Brain microvascular endothelial cell (primary cell): ENCODE measurements around the gene EIPR1.
"Not testable (repeated sequence)": the region's sequence is repeated elsewhere in the genome, so short reads cannot be mapped to it uniquely, and the experiment has no call there.

Experiments
- DNase-seq: peaks from one replicate; pipeline ENCODE4 v3.0.0-alpha.2; 2020
- H3K27ac ChIP-seq: fragments of 250-450 bp; sonication (Bioruptor Pico); 2 replicates; pipeline ENCODE4 v1.5.1; 2020; ENCODE audit warnings: mild to moderate bottlenecking, moderate library complexity
- H3K27me3 ChIP-seq: fragments of 250-450 bp; sonication (Bioruptor Pico); replicated peaks from 2 replicates; pipeline ENCODE4 v1.5.1; 2020; ENCODE audit warnings: mild to moderate bottlenecking
- H3K36me3 ChIP-seq: fragments of 250-450 bp; sonication (Bioruptor Pico); replicated peaks from 2 replicates; pipeline ENCODE4 v1.5.1; 2020; ENCODE audit warnings: mild to moderate bottlenecking
- H3K4me3 ChIP-seq: 2 replicates; pipeline ENCODE4 v1.5.1; 2011; ENCODE audit warnings: low read depth, mild to moderate bottlenecking, control low read depth, low read length, moderate library complexity
- CTCF ChIP-seq: IDR thresholded peaks from 2 replicates; pipeline ENCODE4 v1.5.1; 2011; ENCODE audit warnings: low read depth, mild to moderate bottlenecking, moderate library complexity, low read length, control low read depth, inconsistent platforms; ENCODE audit errors: missing control alignments
- in situ Hi-C: cut with HindIII; loops from 2 replicates; pipeline ENCODE4 v1.10.0; 2017; ENCODE audit warnings: low sequenced_read_pairs, low pct_ligation_motif_present

The EIPR1 gene

GRCh38 chr2:3200420-3200939 lies 177.1 kb downstream of the EIPR1 start:
- TF ChIP-seq CTCF, result no peak
- in situ Hi-C loops, result no loop called here
- no peaks in the 10 kb centered on the region for H3K36me3 ChIP-seq
- peak; percentile 6 for DNase-seq
- H3K27ac ChIP-seq, result no peak overlapping the region
- H3K4me3 ChIP-seq, result no peak overlapping the region
- no peaks in the 10 kb centered on the region for H3K27me3 ChIP-seq

- TF ChIP-seq CTCF, result no peak
- in situ Hi-C loops, result no loop called here
Observed at GRCh38 chr2:3199627-3200345, 177.8 kb downstream of the EIPR1 start.

GRCh38 chr2:3198671-3199192 lies 178.9 kb downstream of the EIPR1 start:
- H3K36me3 ChIP-seq, H3K27me3 ChIP-seq, DNase-seq, in situ Hi-C loops, H3K27ac ChIP-seq, H3K4me3 ChIP-seq: not testable (repeated sequence)

More at GRCh38 chr2:3199627-3200345, 177.8 kb downstream of the EIPR1 start:
- Histone ChIP-seq H3K27me3 (no peaks in the 10 kb centered on the region), H3K4me3 (no peak overlapping the region), H3K27ac (no peak overlapping the region), H3K36me3 (no peaks in the 10 kb centered on the region)
- no peak for DNase-seq

GRCh38 chr2:3198119-3198518 lies 179.5 kb downstream of the EIPR1 start:
- DNase-seq, result no peak
- in situ Hi-C loops, result no loop called here
- H3K27me3 ChIP-seq, result no peaks in the 10 kb centered on the region
- H3K4me3 ChIP-seq, result no peak overlapping the region
- H3K36me3 ChIP-seq, result peaks cover 2% of the 10 kb centered on the region
- H3K27ac ChIP-seq, result no peak overlapping the region
- peak; percentile 27 for TF ChIP-seq CTCF

GRCh38 chr2:3197308-3197707 lies 180.3 kb downstream of the EIPR1 start:
- H3K36me3 ChIP-seq, result peaks cover 4% of the 10 kb centered on the region
- DNase-seq, result no peak
- H3K4me3 ChIP-seq, result no peak overlapping the region
- no peak for TF ChIP-seq CTCF
- in situ Hi-C loops, result no loop called here
- no peaks in the 10 kb centered on the region for H3K27me3 ChIP-seq
- no peak overlapping the region for H3K27ac ChIP-seq

GRCh38 chr2:3196716-3197115 lies 180.9 kb downstream of the EIPR1 start:
- no peaks in the 10 kb centered on the region for H3K27me3 ChIP-seq
- no peak overlapping the region for H3K27ac ChIP-seq
- DNase-seq, result no peak
- TF ChIP-seq CTCF, result no peak
- in situ Hi-C loops, result no loop called here
- peaks cover 4% of the 10 kb centered on the region for H3K36me3 ChIP-seq
- H3K4me3 ChIP-seq, result no peak overlapping the region
